Duodenal mucosa (tissue), 2 donors: Measurements from ENCODE around the gene SDK1.

Experiments
- H3K27ac ChIP-seq: one replicate; pipeline ENCODE4 v1.7.0; 2013; ENCODE audit warnings: low read depth, low read length
- H3K27me3 ChIP-seq, 2 donors: one replicate each; pipeline ENCODE4 v1.7.0; 2013; ENCODE audit warnings: low read length in 2 of 2, control low read depth in 1 of 2; ENCODE audit not compliant: insufficient read depth in 2 of 2, control insufficient read depth in 1 of 2
- H3K36me3 ChIP-seq, 2 donors: one replicate each; pipeline ENCODE4 v1.7.0; 2013; ENCODE audit warnings: low read length in 2 of 2, control low read depth in 1 of 2; ENCODE audit not compliant: insufficient read depth in 2 of 2, control insufficient read depth in 1 of 2
- H3K4me1 ChIP-seq, 2 donors: one replicate each; pipeline ENCODE4 v1.7.0; 2013; ENCODE audit warnings: low read length in 2 of 2, control low read depth in 1 of 2; ENCODE audit not compliant: insufficient read depth in 2 of 2, control insufficient read depth in 1 of 2
- H3K4me3 ChIP-seq, 2 donors: one replicate each; pipeline ENCODE4 v1.7.0; 2013; ENCODE audit warnings: low read length in 2 of 2, low read depth in 1 of 2
- H3K9ac ChIP-seq, 2 donors: one replicate each; pipeline ENCODE4 v1.7.0; 2013; ENCODE audit warnings: low read length in 2 of 2, low read depth in 1 of 2
- H3K9me3 ChIP-seq, 2 donors: one replicate each; pipeline ENCODE4 v1.7.0; 2013; ENCODE audit warnings: low read length in 2 of 2, control low read depth in 1 of 2; ENCODE audit not compliant: control insufficient read depth in 1 of 2

SDK1 gene

DNA sequence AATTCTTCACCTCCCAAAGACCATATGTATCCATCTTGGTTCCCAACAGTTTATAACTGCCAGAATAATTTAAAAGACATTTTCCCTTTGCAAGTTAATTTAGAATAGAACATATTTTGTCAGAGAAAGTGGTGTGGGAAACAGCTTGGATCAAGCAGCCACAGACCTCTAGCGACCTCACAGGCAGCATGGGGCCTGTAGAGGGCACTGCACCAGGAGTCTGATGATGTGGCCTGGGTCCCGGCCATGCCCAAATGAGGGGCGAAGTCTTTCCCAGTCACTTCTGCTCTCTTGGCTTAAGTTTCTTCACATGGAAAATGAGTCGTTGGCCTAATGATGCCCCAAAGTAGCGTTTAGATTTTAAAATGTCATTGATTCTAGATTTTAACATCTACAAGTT lies 243.2 kb downstream of the SDK1 start:
- Histone ChIP-seq H3K27ac (no peak overlapping the region), H3K36me3 (no peaks in the 10 kb centered on the region), H3K4me3 (no peak overlapping the region), H3K9ac (no peak overlapping the region), H3K9me3 (no peaks in the 10 kb centered on the region), H3K27me3 (no peaks in the 10 kb centered on the region), H3K4me1 (no peaks in the 10 kb centered on the region)

DNA sequence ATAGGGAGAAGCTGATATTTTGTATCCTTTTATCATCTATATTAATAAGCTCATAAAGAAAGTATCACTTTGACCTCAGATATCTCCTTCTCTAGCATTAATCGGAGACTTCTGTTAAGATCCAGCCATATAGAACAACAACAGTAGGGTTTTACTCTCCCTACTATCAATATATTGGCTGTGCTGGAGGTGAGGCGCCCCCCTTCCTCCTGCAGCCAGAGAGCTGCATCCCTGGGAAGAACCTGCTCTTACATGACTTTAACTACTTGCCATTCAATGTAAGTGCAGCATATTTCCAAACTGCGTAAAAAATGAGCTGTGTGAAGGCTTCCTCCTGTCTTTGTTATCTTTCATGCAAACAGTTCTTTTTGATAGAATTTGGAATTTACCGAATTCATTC lies 247.8 kb downstream of the SDK1 start:
- Histone ChIP-seq H3K36me3 (no peaks in the 10 kb centered on the region), H3K4me3 (no peak overlapping the region), H3K9ac (no peak overlapping the region), H3K4me1 (no peaks in the 10 kb centered on the region), H3K27me3 (no peaks in the 10 kb centered on the region), H3K27ac (no peak overlapping the region), H3K9me3 (no peaks in the 10 kb centered on the region)

DNA sequence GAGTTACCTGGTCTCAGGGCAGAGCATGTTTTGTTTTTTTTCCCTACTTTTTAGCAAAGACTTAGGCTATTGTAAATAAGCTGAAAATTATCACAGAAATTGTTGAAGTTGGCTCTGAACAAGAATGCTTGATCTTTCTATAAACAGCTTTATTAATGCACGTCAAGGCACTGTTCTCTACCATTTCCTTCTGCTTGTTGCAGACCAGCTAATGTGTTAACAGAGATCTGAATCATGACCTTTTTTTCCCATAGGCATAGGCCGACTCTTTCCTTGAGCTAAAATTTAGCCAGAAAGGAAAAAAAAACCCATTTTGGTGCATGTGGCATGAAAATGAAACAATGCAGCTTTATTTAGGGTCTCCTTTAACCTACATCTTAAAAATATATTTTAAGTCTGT lies 248.5 kb downstream of the SDK1 start:
- no peak overlapping the region for H3K4me3 ChIP-seq
- no peak overlapping the region for H3K27ac ChIP-seq
- H3K36me3 ChIP-seq, result no peaks in the 10 kb centered on the region
- H3K4me1 ChIP-seq, result no peaks in the 10 kb centered on the region
- no peaks in the 10 kb centered on the region for H3K9me3 ChIP-seq
- H3K27me3 ChIP-seq, result no peaks in the 10 kb centered on the region
- no peak overlapping the region for H3K9ac ChIP-seq

DNA sequence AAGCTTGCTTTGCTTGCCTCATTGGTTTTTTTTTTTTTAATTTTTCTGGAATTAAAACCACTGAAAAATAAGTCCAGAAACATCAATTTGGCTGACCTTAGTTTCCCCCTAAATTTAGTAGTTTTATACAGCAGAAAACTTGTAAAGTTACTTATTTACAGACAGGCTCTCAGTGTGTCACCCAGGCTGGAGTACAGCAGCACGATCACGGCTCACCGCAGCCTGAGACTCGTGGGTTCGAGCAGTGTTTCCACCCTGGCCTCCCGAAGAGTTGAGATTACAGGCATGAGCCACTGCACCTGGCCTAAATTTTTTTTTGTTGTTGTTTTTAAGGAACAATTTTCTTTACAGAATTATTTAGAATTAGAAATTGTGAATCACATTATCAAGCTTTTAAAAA lies 250.5 kb downstream of the SDK1 start:
- no peak overlapping the region for H3K9ac ChIP-seq
- no peak overlapping the region for H3K4me3 ChIP-seq
- no peaks in the 10 kb centered on the region for H3K27me3 ChIP-seq
- no peaks in the 10 kb centered on the region for H3K9me3 ChIP-seq
- no peaks in the 10 kb centered on the region for H3K4me1 ChIP-seq
- no peak overlapping the region for H3K27ac ChIP-seq
- H3K36me3 ChIP-seq, result no peaks in the 10 kb centered on the region

DNA sequence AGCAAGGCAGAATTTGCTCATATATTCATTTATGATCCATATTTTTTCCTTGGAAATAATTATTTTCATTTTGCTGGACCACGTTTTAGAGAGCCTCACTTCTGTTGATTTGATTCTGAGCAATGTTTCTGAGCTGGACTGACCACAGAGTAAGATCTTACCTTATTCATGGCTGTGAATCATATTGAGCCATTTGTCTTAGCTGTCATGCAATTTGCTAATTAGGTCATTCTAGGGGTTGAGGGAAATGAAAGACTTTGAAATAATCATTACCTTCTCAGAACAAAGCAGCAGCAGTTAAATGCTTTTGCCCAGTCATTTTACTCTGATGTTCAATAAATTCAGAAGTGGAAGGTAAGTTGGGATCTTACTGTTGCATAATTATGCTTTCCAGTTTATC lies 251.4 kb downstream of the SDK1 start:
- H3K27ac ChIP-seq, result no peak overlapping the region
- H3K9ac ChIP-seq, result no peak overlapping the region
- H3K9me3 ChIP-seq, result no peaks in the 10 kb centered on the region
- H3K36me3 ChIP-seq, result no peaks in the 10 kb centered on the region
- no peaks in the 10 kb centered on the region for H3K27me3 ChIP-seq
- H3K4me1 ChIP-seq, result no peaks in the 10 kb centered on the region
- no peak overlapping the region for H3K4me3 ChIP-seq

DNA sequence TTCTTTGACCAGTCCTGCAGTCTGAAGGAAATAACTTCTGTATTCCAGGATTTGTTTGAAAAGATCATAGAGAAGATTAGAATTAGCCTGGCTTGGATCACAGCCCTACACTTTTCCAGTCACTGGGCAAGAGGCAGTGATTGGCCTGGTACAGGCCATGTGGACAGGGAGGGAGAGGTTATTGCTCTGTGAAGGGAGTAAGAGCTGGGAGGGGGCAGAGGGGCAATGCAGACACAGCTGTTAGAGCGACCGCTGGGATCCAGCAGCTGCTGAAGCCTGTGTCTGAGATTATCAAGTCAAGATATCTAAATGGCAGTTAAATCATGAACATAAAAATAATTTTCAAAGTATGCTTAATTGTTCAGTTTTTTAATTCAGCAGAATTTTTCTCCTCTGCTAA lies 257.3 kb downstream of the SDK1 start:
- no peaks in the 10 kb centered on the region for H3K4me1 ChIP-seq
- no peaks in the 10 kb centered on the region for H3K27me3 ChIP-seq
- H3K9ac ChIP-seq, result no peak overlapping the region
- no peaks in the 10 kb centered on the region for H3K36me3 ChIP-seq
- H3K27ac ChIP-seq, result no peak overlapping the region
- no peak overlapping the region for H3K4me3 ChIP-seq
- H3K9me3 ChIP-seq, result no peaks in the 10 kb centered on the region

DNA sequence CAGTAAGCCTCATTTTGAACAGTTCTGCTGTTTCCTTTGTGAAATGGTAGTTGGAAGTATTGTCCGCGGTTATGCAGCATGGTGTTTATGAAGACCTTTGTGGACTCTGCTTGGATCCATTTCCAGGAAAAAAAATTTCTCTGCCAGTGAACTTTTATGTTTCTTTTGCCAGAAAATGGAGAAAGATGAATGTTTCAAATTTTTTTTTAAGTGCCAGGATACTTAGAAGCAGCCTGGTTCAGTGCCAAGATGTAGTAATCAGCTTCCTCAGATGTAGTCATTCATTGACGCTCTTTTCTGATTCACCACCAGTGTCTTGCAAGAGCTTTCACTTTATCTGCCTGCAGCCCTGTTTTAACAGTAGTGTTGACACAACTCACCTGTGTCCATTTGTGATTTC lies 258.2 kb downstream of the SDK1 start:
- H3K4me3 ChIP-seq, result no peak overlapping the region
- H3K9me3 ChIP-seq, result no peaks in the 10 kb centered on the region
- H3K36me3 ChIP-seq, result no peaks in the 10 kb centered on the region
- H3K27me3 ChIP-seq, result no peaks in the 10 kb centered on the region
- H3K27ac ChIP-seq, result no peak overlapping the region
- H3K4me1 ChIP-seq, result no peaks in the 10 kb centered on the region
- H3K9ac ChIP-seq, result no peak overlapping the region

DNA sequence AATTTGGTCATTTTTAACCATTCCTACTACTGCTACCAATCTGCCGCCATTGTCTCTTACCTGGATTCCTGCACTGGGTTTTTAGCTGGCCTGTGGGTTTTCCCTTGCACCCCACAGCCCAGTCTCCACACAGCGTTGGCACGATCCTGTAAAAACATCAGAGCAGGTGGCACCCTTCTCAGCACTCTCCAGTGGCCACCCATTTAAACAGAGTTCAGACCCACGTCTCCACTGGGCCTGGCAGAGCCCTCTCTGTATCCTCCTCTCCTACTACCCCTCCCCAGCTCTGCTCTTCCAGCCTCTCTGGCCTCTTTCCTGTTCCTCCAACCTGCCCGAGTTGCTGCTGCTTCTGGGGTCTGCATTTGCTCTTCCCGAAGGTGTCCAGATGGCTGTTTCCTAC lies 259.4 kb downstream of the SDK1 start:
- Histone ChIP-seq H3K36me3 (no peaks in the 10 kb centered on the region), H3K4me1 (no peaks in the 10 kb centered on the region), H3K27ac (no peak overlapping the region), H3K4me3 (no peak overlapping the region), H3K9ac (no peak overlapping the region), H3K27me3 (no peaks in the 10 kb centered on the region), H3K9me3 (no peaks in the 10 kb centered on the region)

DNA sequence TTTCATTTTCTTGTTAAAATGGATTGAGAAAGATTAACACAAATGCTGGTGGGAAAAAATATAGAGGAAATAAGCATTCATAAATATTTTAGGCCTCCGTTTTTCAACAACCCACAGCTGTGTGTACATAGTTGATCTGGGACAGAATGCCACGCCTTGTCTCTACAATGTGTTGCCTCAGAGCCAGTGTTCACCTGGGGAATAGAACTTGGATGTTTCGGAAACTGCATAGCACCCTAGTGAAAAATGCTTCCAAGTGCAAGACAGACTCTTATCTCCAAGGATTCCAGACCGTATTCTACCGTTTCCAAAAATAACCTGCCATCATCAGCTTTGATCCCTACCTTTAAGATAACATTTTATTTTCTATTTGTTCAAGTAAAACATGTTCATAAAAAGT lies 260.9 kb downstream of the SDK1 start:
- H3K4me3 ChIP-seq, result no peak overlapping the region
- no peaks in the 10 kb centered on the region for H3K9me3 ChIP-seq
- no peaks in the 10 kb centered on the region for H3K36me3 ChIP-seq
- no peaks in the 10 kb centered on the region for H3K4me1 ChIP-seq
- H3K27ac ChIP-seq, result no peak overlapping the region
- H3K9ac ChIP-seq, result no peak overlapping the region
- no peaks in the 10 kb centered on the region for H3K27me3 ChIP-seq

DNA sequence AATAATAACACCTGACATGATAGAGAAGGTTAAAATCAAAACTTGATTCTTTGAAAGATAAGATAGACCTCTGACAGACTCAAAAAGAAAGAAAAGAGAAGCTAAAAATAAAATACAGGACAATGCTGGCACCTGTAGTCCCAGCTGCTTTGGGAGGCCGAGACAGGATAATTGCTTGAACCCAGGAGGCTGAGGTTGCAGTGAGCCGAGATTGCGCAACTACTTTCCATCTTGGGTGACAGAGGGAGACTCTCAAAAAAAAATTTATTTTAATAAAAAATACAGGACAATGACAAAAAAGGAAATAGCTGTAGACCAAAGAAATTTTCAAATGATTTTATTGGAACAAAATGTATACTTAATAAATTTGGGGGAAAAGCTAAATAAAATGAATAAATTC lies 263.2 kb downstream of the SDK1 start:
- Histone ChIP-seq H3K9me3 (no peaks in the 10 kb centered on the region), H3K4me1 (no peaks in the 10 kb centered on the region), H3K27ac (no peak overlapping the region), H3K9ac (no peak overlapping the region), H3K36me3 (no peaks in the 10 kb centered on the region), H3K4me3 (no peak overlapping the region), H3K27me3 (no peaks in the 10 kb centered on the region)

DNA sequence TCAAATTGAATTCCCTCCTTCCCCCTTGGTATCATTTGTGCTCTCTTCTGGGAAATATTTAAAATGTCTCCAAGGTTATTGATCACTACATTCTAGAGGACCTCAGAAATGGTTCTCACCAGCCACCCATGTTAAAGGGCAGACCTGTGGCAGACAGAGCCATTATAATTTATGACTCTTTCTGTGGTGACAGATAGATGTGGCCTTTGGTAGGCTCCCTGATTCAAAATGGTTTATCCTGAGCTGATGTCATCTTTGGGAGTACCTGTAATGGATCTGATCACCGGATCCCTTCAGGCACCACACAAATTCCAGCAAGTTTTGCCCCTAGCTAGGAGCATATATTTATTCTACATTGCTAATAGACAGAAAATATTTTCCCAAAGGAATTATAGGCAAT lies 267.5 kb downstream of the SDK1 start:
- no peak overlapping the region for H3K27ac ChIP-seq
- no peaks in the 10 kb centered on the region for H3K36me3 ChIP-seq
- H3K27me3 ChIP-seq, result no peaks in the 10 kb centered on the region

More for the DNA sequence above, 267.5 kb downstream of the SDK1 start:
- no peak overlapping the region for H3K9ac ChIP-seq
- no peaks in the 10 kb centered on the region for H3K9me3 ChIP-seq
- H3K4me1 ChIP-seq, result no peaks in the 10 kb centered on the region
- no peak overlapping the region for H3K4me3 ChIP-seq
